Activated CD8-positive, alpha-beta memory T cell treated with anti-CD3 and anti-CD28 coated beads for 1 hour (primary cell): Measurements from ENCODE around the gene LAMA3.

Source experiments
- DNase-seq, 2 donors: peaks; one replicate each; pipeline ENCODE4 v3.0.0-alpha.2; 2020; ENCODE audit warnings: low read depth in 1 of 2; ENCODE audit errors: extremely low read depth in 1 of 2

LAMA3 gene, protein sequence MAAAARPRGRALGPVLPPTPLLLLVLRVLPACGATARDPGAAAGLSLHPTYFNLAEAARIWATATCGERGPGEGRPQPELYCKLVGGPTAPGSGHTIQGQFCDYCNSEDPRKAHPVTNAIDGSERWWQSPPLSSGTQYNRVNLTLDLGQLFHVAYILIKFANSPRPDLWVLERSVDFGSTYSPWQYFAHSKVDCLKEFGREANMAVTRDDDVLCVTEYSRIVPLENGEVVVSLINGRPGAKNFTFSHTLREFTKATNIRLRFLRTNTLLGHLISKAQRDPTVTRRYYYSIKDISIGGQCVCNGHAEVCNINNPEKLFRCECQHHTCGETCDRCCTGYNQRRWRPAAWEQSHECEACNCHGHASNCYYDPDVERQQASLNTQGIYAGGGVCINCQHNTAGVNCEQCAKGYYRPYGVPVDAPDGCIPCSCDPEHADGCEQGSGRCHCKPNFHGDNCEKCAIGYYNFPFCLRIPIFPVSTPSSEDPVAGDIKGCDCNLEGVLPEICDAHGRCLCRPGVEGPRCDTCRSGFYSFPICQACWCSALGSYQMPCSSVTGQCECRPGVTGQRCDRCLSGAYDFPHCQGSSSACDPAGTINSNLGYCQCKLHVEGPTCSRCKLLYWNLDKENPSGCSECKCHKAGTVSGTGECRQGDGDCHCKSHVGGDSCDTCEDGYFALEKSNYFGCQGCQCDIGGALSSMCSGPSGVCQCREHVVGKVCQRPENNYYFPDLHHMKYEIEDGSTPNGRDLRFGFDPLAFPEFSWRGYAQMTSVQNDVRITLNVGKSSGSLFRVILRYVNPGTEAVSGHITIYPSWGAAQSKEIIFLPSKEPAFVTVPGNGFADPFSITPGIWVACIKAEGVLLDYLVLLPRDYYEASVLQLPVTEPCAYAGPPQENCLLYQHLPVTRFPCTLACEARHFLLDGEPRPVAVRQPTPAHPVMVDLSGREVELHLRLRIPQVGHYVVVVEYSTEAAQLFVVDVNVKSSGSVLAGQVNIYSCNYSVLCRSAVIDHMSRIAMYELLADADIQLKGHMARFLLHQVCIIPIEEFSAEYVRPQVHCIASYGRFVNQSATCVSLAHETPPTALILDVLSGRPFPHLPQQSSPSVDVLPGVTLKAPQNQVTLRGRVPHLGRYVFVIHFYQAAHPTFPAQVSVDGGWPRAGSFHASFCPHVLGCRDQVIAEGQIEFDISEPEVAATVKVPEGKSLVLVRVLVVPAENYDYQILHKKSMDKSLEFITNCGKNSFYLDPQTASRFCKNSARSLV (N-terminal part only)

GRCh38 chr18:23689031-23689615, at the start of gene LAMA3:
LAMA3 (plus strand) TSS chr18:23689453; CDS start chr18:23689684, 231 bp downstream.
- DNase-seq, result no peak

- no peak for DNase-seq
Observed at GRCh38 chr18:23640052-23640451, 49.2 kb upstream of the LAMA3 start.

DNA sequence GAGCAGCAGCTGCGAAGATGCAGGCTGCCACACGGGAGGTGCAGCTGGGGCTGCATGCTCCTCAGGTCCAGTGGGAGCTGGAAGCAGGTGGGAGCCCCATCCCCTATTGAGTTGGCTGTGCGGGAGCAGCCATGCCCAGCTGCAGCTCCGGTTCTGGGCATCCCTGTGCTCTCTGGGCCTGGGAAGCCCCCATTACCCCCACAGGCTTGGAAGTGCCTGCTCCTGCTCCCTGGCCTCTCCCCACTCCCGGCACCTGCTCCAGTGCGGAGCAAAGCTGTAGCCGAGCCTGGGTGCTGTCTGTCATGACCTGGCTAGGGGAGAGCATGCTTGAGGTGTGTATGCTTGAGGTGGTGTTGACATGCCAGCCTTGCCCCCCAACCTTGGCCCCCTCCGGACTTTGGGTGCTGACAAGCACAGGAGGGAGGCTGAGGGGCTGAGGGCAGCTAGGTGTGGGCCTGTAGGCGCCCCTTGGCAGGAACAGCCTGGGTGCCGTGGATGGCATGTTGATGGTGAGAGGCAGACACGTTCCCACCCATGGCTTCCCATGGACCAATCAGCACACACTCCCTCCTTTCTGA, 48.0 kb upstream of the LAMA3 start:
- DNase-seq, result no peak

- no peak for DNase-seq
Observed at GRCh38 chr18:23641937-23642666, 47.2 kb upstream of the LAMA3 start.

GRCh38 chr18:23643815-23644490, 45.3 kb upstream of the LAMA3 start:
- no peak for DNase-seq

DNA sequence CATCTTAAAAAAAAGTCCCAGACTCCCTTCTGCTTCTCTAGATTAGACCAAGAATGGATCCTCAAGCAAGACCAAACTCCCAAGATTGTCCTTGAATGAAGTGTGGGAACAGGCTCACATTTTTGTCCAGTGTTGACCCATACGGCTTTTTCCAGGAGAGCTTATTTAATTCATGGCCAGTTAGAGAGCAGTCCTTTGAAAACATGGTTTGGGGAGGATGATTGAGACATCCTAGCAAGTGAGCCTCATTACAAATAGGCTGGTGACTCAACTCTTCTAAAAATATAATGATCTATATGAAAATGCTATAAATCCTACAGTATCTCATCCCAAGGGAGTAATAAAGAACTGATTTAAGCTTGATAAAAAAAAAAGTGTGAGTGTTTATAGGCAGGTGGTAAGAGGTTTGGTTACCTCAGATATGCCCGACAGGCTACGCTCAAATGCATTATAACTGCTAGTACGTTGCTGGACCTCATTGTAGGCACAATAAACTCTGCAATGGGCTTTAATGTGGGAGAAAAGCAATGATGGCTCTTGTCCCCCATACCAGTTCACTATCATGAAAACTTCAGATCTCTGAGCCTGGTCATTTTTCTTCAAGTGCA, 43.6 kb upstream of the LAMA3 start:
- DNase-seq, result no peak

DNA sequence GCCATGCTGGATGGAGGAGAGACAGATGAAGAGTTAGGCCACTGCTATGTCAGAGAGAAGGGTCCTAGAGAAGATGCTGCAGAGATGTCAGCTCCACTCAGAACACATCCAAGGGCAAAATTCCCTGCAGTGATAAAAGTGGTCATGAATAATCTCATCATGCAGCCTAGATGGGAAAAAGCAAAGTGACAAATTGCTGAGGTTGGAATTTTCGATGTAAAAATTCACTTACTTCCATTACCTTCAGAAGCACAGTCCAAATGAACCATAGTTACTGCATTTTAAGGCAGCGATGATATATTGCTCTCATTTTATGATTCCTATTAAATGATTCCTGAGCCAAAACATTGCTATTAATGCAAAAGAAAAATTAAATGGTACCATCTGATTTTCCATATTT, 43.0 kb upstream of the LAMA3 start:
- DNase-seq, result no peak

DNA sequence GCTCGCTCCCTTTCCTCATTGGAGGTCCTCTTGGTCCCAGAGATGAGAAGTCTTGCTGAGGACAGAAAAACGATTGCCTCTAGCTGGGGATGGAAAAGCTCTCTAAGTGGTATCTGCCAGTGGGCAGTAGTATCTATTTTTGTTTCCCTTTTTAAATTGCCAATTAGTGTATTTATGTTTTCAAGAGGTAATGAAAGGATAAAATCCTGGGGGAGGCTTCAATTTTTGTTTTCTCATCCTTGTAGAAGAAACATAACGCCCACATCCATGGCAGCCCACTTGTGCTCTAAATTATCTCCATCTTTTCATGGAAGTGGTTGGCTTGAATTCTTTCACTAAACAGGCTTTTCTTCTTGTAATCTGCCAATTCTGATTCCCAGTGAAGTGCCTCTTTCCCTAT, 40.8 kb upstream of the LAMA3 start:
- no peak for DNase-seq

DNA sequence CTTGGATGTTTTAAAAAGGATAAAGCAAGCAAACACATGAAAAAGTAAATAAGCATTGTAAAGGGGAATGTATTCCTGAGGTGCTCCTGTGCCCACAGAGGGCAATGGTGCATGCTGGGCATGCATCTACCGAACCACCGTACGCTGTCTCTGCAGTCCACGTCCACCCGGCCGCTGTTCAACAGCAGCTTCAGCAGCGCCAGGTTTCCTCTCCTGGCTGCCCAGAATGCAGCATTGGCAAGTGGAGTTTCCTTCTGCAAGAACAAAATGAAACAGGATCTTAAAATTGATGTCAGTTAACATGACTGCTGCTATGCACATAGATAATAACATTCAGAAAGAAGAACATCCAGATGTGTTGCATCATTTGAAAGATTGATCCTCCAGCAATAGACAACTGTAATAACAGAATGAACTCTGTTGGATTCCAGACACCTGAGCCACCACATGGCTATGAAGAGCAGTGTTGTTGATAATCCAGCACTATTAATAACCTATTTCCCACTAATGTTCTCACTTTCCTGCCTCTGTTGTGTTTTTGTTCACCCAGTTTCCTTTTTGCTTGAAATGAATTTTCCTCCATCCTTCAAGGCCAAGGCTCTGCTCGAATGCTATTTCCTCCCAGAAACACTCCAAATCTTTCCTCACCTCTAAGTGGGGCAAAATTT, 40.2 kb upstream of the LAMA3 start:
- no peak for DNase-seq

DNA sequence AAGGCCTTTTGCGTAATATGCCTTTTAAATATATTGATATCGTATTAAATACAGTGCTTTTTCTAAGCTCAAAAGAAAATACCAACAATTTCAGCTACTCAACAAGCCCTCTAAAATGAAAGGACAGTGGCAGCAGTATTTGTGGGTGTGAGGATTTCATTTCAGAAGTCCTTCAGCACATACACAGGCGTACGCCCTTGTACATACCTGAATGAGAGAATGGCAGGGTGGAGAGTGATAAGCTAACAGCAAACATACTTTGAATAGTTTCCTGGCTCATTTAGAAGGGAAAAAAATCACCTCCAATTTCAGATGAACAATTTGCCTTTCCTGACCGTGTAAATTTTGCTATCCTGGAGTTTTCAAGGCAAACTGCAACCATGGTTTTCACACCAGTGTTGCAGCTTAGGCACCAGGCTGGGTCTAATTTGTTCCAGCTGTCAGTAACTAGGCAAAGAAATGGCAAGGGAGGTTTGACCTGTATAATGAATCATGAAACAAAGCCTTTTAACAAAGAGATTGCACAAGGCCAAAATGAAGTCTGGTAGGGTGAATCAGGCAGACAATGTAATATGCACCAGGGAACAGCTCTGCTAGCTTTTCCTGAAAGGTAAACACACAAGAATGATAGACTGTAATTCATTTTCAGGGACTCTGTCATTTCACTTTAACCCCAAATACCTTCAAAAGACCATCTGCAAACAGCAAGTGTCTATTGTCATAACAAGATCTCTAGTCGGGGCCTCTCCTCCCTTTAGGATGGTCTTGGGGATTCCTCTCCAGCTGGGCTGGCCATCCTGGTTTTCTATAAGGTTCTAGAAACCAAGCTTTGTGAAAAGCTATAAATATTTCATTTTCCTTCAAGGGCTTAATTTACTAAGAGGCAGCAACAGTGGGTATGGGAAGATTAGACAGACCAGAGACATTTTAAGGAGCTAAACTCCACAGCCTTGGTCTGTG, 38.0 kb upstream of the LAMA3 start:
- no peak for DNase-seq

DNA sequence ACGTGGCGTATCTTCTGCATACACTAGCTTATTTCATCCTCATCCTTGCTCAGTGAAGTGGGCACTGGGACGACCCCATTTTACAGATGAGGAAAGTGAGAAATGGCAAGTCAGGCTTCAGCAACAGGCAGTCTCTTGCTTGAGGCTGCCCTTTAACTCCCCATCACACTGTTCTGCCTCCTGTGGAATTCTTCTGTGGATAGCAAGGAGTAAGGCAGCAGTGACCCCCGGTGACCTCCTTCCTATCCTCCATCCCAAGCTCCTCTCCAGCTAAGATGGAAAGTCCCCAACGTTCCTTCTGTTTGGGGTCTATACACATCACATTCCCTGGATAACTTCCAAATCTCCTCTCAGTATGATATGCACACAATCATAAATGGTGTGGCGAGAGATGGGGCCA, 37.0 kb upstream of the LAMA3 start:
- no peak for DNase-seq

GRCh38 chr18:23658285-23658684, 31.0 kb upstream of the LAMA3 start:
- no peak for DNase-seq

GRCh38 chr18:23661735-23662308, 27.4 kb upstream of the LAMA3 start:
- no peak for DNase-seq

GRCh38 chr18:23662309-23663263, 26.7 kb upstream of the LAMA3 start, which contains the start of gene ANKRD29:
ANKRD29 (minus strand) TSS chr18:23662911; CDS start chr18:23662730, 181 bp downstream.
- DNase-seq, result peak in 1 of 2 donors; percentile 23

DNA sequence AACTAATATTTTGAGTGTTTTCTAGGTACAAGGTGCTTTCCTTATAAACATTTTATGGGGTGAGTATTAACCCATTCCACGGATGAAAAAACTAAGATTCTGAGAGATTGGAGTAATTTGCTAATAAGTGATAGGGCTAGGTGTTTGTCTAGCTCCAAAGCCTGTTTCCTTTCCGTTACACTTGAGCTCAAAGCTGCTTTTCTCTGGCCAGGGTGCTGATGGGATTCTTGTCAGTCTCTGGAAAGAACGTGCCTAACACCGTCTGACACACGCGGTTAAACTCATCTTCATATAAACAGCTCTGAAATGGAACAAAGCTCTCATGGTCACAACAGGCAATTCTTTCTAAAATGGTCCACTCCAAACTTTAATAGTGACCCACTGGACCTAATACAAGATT, 24.6 kb upstream of the LAMA3 start:
- no peak for DNase-seq

DNA sequence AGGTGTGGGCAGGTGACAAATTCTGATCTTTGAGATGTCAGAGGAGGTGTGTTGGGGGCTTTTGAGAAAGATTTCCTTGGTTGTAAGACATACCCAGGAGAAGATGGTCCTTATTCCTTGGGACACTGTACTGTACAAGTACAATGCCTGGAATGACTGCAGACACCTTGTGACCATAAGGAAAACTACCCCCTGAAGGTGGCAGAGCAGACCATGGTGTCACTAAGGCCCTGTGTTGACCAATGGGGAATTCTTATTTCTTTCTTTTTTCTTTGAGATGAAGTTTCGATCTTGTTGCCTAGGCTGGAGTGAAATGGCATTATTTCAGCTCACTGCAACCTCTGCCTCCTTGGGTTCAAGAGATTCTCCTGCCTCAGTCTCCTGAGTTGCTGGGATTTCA, 22.1 kb upstream of the LAMA3 start:
- DNase-seq, result no peak
